DMS114 treated with DMSO at 0.1 percent for 48 hours (cell line): Measurements from ENCODE around the gene CCDC87.
"Not testable (repeated sequence)": the region's sequence is repeated elsewhere in the genome, so short reads cannot be mapped to it uniquely, and the experiment has no call there.

Experiments used
- DNase-seq: peaks from one replicate; lab custom pipeline; 2025; ENCODE audit not compliant: unreplicated experiment; lab: John Stamatoyannopoulos, UW

CCDC87 gene

DNA sequence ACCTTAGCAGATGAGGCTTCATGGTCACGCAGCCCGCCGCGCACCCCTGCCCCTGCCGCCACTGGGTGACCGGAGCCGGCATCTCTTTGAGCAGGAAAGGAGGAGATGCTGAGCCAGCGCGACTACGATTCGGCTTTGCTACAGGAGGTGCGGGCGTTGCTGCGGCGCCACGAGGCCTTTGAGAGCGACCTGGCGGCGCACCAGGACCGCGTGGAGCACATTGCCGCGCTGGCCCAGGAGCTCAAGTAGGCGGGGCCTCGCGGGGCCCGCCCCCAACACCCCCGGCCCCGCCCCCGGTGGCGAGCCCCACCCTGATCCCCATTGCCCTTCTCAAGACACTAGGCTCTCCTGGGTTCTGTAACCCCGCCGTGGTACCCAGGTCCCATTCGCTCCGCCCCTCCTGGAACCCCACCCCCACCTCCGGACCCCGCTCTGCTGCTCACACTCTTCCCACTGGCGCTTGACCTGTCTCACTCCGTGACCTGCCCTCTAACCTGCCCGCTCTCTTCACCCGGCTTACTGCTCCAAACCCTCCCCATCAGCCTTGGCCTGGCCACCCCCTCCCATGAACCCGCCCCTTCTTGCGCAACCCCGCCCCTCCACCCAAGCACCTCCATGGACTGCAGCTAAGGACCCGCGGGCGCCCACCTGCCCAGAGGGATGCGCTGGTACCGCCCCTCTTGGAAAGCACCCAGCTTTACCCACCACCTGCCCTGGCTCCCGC is 33.6 kb downstream of the CCDC87 start:
- DNase-seq: no peak

DNA sequence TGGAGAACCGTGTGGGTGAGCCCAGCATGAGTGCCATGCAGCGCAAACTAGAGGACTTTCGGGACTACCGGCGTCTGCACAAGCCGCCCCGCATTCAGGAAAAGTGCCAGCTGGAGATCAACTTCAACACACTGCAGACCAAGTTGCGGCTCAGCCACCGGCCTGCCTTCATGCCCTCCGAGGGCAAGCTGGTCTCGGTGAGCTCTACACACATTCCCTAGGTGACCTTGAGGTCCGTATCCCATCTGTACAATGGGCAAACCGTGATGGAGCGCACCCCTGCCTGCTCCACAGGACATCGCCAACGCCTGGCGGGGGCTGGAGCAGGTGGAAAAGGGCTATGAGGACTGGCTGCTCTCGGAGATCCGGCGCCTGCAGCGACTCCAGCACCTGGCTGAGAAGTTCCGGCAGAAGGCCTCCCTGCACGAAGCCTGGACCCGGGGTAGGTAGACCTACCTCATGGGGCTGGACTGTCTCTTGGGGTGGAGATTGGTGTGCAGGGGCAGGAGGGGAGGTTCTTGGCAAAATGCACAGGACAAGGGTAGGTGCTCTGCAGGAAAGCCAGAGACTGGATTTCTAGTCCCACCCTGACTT is 35.0 kb downstream of the CCDC87 start:
- no peak for DNase-seq

DNA sequence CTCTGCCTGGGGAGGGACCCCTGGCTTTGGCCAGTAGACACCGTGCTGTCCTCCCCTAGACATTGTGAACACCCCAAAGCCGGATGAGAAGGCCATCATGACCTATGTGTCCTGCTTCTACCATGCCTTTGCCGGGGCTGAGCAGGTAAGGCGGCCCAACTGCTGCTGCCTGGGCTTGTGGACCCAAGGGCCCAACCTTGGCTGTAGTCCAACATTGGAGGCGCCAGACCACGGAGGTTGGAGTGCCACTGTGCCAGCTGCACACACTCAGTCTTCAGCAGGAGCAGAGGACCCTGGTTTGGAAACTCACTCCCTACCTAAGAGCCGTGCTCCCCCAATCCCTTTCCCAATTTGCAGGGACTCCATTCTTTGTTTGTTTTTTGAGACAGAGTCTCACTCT is 36.8 kb downstream of the CCDC87 start:
- no peak for DNase-seq

DNA sequence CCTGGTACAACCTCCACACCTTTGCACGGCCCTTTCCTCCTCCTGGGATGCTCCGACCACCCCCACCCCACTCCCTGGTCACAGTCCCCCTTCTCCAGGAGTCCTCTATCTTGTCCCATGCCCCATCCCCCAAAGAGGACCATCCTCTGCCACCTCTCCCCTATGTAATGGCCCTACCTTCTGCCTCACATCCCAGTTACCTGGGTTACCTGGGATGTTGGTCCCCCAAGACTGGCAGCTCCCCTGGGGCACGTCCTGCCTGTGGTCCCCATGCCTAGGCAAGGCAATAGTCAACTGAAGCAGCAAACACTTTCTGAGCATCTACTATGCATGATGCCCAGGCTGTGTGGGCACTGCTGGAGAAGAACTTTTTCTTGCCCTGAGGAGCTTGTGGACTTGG is 37.4 kb downstream of the CCDC87 start:
- no peak for DNase-seq

DNA sequence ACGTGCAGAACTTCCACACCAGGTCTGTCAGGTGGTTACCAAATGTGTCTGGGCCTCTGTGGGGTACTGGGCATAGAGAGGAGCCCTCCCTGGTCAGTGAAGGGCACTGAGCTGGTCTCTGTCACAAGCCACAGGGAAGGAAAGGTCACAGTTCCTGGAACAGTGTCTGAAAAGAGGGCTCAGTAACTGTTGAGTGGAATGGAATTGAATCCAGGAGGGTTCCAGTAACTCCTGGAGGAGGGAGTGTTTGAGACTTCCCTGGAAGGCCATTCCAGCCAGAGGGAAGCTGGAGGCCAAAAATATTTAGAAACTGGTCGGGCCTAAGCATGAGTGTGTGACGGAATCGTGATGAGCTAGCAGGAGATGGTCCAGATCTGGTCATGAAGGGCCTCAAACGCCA is 38.3 kb downstream of the CCDC87 start:
- no peak for DNase-seq

GRCh38 chr11:66550887-66551286 is 42.0 kb downstream of the CCDC87 start:
- DNase-seq: no peak

- no peak for DNase-seq
Measured at GRCh38 chr11:66549696-66550095, 43.2 kb downstream of the CCDC87 start.

DNA sequence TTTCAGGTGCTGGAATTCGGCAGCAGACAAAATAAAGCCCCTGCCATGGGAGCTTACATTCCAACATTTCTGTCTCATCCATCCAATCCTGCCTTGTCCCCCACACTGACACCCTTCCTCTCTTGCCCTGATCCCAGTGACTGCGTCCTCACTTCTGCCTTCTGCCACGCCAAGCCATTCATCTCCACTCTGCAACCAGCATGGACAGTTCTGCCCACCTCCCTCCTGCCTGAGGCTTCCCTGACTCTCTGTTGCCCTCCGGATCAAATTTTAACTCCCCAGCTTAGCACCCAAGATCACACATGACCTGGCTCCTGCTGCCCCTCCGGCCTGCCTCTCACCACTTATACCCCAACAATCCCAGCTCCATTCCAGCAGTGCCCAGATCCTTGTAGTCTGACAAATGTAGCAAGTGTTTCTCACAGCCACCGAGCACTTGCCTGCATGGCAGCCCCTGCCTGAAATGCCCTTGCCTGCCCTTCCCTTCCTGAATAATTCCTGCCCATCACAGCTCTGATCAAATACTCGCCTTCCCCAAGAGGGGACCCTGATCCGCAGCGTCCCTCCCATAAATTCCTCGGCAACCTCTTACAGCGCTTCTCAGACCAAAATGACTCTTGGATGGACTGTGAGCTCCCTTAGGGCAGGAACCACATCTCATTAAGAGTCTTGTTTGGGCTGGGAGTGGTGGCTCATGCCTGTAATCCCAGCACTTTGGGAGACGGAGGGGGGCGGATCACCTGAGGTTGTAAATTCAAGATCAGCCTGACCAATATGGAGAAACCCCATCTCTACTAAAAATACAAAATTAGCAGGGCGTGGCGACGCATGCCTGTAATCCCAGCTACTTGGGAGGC is 43.9 kb downstream of the CCDC87 start:
- no peak for DNase-seq

DNA sequence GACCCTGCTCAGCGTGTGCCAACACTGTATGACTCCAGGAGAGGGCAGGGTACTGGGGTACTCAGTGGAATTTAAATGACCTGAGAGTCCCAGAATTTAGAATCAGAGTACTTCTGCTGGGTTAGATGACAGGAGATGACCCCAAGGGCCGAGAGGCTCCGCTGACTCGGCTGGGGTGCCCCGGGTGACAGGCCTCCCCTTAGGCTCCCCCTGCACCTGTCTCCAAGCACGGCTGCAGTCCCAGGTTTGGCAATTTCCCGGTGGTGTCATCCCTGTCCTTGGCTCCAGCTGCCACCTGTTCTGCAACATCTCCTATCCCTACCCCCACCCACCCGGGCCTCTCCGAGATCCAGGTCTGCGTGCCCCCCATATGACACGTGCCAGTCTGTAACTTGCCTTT is 44.8 kb downstream of the CCDC87 start:
- no peak for DNase-seq

- no peak for DNase-seq
Measured at GRCh38 chr11:66547662-66548009, 45.2 kb downstream of the CCDC87 start.

GRCh38 chr11:66546966-66547661 is 45.7 kb downstream of the CCDC87 start:
- no peak for DNase-seq

GRCh38 chr11:66546368-66546965 is 46.4 kb downstream of the CCDC87 start, which contains the start of gene ACTN3:
ACTN3 (plus strand) TSS chr11:66546903; CDS start chr11:66546938, 35 bp downstream.
- DNase-seq: peak; percentile 17

- peak; percentile 94 for DNase-seq
Measured at GRCh38 chr11:66545701-66546367, 47.0 kb downstream of the CCDC87 start, which contains the start of gene ZDHHC24. ZDHHC24 (minus strand) TSS chr11:66546048; CDS start chr11:66546003, 45 bp downstream.

DNA sequence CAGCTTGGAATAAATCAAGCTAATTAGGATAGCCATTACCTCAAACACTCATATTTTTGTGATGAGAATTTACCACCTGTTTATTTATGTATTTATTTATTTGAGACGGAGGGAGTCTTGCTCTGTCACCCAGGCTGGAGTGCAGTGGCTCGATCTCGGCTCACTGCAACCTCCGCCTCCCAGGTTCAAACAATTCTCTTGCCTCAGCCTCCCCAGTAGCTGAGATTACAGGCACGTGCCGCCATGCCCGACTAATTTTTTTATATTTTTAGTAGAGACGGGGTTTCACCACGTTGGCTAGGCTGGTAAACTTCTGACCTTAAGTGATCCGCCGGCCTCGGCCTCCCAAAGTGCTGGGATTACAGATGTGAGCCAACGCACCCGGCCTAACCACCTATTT is 47.9 kb downstream of the CCDC87 start:
- not testable (repeated sequence) for DNase-seq

DNA sequence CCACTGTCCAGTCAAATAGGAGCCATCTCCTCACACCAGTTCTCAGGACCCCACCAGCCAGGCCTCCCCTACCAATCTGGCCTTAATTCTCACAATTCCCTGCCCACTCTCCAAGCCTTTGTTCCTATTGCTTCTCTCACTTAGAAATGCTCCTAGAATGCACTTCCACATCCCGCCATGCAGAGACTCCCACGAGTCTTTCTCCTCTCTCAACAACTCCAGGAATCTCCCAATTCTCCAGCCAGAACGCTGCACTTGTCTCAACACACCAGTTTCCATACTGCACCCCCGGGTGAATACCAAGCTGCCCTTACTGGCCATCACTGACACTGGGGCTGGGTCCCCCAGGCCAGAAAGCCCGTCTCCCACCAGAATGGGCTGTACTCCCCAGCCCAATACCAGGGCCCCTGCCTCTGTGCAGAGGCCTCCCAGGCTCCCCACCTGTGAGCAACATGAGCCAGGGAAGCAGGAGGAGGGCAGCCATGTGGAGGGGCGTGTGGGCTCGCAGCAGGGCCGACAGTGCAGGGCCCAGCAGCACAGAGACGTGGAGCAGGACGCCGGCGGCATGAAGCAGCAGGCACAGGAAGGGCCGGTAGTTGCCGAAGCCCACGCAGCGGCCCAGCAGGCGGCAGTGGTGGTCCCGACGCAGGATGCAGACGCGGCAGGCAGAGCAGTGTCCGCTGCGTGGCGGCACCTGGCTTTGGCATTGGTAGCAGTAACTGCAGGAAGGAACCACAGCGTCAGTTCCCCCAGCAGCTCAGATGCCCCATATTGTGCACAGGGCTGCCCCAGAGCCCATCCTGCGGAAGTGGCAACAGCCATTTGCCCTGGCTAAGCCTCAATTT is 49.4 kb downstream of the CCDC87 start:
- peak; percentile 71 for DNase-seq

DNA sequence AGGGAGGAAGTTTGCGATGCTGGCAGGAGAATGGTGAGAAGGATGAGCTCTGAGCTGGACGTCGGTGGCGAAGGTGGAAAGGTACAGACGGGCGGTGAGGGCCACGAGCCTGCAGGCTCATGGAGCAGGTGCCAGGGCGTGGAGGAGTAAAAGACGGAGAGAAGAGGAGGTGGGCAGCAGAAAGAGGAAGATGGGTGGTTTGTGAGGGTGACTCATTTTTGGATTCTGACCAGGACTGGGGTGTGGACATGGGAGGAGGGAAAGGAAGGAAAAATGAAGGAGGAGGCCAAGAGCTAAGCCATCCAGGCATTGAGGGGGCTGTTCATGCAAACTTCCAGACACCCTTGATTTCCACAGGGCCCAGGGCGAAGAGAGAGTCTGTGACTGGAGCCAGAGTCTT is 50.5 kb downstream of the CCDC87 start:
- no peak for DNase-seq

- DNase-seq: no peak
Measured at GRCh38 chr11:66541892-66542291, 51.0 kb downstream of the CCDC87 start.

- DNase-seq: not testable (repeated sequence)
Measured at GRCh38 chr11:66540598-66540997, 52.3 kb downstream of the CCDC87 start.
